D341Med (cell line): ENCODE results near the gene MAN1B1.
A peak's percentile ranks its signal among the peaks of the same experiment; 100 is the strongest.

Experiments
- DNase-seq: peaks from one replicate; pipeline ENCODE4 v3.0.0; 2012; ENCODE audit warnings: low spot score

The MAN1B1 gene

DNA sequence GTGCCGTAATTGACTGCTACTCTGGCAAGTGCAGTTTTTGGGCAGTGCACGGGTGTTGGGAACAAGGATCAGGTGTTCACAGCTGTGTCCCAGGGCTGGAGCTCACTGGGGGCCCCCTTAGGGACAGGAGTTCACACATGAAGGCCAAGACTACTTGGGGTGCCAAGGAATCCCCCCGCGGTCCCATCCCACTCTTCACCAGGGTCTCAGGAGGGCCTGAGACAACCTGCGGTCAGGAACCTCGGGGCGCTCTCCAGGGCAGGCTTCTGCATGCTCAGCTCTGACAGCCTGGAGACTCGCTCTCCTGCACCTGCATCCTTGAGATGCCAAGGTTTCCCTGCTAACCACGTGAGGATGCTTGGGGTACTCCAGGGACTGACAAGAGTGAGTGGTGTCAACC, 2.3 kb upstream of the MAN1B1 start:
- no peak for DNase-seq

DNA sequence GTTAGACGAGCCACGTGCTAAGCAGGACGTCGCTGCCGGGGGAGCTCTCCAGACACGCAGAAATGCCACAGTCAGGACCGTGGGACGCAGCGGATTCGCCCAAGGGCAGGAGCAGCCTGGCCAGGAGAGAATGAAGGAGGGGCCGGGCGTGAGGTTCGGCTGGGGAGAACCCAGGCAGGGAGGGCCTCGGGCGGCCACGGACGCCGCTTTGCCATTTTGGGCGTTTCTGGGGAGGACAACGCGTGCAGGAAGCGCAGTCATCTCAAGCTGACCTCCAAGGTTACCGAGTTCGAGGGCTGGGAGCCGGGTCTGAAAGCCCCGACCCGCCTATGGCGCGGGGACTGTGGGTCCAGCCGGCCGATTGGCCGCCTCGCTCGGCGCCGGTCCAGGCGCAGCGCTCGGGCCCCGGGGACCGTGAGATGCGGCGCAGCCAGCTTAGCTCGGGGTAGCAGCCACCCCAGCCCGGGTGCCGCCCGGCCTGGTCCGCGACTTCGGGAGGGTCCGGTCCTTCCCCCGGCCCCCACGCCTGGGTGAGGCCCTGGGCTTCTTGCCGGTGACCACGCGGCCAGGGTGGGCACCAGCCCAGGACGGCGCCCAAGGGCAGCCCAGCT, 760 bp upstream of the MAN1B1 start:
- DNase-seq = no peak

DNA sequence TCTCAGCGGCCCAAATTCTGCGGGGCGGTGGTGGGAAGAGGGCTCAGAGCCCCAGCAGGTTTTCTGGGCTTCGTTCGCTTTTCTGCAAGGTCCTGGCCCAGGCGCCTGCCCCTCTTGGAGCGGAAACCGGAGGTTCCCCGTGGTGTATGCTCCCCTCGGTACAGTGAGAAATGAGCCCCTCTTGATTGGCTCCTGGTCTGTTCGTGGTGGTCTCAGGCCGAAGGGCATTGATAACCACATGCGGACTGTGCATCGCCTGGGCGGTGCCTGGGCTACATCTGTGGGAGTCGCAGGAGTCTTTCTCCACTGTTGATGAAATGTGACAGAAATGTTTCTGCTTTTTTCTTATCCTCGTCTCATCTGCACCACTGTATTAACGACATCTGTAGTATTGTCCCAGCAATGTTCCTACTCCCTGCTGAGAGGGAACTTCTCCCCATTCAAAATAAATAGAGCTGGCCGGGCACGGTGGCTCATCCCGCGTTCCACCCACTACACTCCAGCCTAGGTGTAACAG, 682 bp downstream of the MAN1B1 start:
- DNase-seq = peak; percentile 57

DNA sequence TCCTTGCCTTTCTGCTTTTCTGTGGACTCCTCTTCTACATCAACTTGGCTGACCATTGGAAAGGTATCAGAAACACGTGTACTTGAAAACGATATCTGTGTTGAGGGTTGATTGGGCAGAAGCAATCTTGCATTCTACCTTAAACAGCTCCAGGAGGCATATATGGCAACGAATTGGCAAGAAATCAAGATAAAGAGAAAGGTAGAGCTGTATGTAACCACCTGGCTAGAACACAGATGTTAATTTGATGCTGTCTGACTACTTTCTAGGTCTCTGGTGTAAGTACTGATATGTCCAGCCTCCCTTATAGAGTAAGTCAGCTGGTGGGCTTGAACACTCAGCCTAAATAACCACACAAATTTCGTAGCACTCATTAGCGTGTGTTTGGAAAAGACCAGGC, 1.3 kb downstream of the MAN1B1 start:
- no peak for DNase-seq

DNA sequence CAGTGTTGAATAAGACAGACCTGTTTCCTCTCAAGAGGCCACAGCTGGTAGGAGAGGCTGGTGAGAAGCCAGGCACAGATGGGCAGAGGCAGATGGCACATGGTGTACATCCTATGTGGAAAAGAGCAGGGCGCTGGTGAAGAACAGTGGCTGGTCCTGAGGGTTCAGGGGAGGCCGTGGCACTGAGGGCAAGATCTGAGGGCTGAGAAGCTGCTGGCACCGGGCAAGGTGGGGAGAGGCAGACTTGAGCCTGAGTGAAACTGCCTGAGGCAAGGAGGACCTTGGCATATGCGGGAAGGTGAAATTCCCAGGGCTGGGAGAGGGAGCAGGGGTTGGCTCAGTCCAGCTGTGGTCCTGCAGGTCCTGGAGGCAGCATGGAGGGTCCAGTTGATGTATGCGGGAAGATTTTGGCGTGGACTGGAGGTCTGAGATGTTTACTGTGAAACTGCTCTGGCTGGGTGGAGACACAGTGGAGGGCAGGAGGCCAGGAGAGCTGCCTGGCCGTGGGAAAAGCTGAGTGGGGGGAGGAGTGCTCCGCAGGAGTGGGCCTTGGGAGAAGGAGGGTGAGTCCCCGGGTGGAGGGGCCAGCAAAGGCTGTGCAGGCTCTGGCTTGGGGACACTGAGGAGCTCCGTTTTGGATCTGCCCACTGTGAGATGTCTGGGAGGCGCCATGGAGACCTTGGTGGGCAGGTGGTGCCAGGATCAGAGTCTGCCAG, 2.6 kb downstream of the MAN1B1 start:
- DNase-seq = no peak

DNA sequence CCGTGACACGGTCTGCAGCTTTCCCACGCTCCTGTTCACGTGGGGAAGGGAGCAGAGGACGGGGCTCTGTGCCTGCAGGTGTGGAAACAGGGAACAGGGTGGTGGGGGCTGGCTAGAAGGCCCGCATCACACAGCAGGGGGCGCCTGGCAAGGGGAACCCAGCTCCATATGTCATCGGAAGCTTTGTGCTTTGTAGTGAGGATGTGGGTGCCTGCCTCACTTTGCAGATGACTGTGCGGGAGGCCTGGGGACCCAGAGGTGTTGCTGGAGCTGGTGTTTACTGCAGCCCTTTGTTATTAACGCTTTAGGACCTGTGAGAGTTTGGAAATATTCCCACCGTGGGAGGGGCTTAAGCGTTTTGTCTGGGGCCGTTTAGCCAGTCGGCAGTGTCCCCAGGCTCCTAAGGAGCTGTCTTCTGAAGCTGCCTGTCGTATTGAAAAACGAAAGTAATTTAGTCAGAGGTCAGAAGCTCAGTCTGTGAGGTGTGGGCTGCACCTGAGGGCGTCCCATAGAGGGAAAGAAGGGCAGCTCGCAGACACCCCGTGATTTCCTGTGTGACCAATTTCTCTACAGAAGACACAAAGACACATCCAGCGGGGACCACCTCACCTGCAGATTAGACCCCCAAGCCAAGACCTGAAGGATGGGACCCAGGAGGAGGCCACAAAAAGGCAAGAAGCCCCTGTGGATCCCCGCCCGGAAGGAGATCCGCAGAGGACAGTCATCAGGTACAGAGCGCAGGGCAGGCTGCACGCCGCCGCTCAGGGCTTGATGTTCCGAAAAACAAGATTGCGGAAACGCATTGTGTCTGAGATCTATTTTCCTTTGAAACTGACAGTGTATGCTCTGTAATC, 9.1 kb downstream of the MAN1B1 start:
- DNase-seq = peak; percentile 60

DNA sequence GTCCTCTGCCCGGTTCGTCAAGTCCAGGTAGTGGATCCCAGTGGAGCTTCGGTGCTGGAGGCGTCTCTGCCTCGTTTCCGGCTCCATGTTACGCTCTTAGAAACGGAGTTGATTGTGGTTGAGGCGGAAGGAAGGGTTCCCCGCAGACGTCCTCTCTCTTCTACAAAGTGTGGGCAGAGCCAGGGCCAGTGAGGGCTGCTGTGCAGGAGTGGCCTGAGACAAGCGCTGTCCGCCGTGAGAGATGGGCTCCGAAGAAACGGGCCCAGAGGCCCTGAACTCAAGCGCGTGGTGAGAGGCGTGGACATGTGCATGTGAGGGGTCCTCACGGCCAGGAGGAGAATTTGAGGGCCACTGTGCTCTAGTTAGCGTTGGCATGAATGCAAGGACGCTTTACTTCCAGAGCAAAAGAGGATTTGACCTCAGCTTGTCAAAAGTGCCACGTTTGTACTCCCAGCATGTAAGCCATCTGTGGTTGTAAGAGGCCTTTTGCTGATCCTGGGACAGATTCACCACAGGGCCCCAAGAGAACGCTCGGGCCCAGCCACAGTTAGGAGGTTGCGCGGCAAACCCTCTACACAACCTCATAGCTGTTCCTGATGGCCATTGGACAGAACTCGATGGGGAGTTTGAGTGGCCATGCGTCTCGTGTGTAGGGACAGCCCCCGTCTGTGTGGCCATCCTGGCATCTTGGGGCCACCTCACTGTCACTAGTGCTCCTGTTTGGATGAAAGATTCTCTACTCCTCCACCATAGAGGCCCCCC, 10.2 kb downstream of the MAN1B1 start:
- DNase-seq = peak; percentile 10

DNA sequence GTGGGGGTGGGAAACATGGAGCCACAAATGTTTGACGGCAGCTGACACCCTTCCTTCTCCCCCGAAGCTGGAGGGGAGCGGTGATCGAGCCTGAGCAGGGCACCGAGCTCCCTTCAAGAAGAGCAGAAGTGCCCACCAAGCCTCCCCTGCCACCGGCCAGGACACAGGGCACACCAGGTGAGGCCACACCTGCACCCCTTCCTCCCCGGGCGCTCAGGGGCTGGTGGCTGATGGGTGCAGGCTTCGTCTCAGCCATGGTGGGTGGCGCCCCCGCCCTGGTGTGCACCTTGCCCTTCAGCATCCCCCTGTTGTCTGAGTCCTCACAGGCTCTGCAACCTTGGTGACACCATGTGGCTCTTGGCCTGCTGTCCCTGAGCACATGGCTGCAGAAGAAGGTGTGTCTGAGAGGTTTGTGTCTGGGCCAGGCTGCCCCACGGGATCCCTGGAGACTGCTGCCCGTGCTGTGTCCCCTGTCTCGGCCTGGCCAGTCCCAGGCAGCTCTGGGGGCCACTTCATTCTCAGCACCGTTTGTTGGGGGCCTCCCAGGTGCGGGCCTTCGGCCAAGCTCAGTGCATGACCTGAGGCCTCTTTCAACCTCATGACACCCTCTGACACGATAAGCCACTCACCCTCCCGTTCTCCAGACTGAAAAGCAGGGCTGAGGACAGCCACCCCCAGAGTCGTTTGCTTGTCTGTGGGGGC, 11.1 kb downstream of the MAN1B1 start:
- peak; percentile 10 for DNase-seq

DNA sequence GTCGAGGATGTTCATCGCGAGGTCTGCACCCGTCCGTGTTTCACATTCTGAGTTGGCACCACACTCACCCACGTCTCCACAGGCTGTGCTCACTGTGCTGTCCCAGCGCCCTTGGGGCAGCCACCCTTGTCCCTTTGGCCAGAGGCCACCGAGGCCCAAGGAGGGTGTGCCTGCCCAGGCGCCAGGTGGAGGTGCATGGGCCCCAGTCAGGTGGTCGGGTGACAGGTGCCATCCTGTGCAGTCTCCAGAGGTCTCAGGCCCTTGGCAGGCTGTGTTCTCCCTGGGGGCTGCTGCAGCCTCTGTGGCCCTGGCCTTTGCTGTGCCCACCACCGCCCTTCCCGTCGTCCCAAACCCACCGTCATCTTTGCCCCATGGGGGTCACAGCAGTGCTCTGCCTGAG, 12.4 kb downstream of the MAN1B1 start:
- peak; percentile 18 for DNase-seq

DNA sequence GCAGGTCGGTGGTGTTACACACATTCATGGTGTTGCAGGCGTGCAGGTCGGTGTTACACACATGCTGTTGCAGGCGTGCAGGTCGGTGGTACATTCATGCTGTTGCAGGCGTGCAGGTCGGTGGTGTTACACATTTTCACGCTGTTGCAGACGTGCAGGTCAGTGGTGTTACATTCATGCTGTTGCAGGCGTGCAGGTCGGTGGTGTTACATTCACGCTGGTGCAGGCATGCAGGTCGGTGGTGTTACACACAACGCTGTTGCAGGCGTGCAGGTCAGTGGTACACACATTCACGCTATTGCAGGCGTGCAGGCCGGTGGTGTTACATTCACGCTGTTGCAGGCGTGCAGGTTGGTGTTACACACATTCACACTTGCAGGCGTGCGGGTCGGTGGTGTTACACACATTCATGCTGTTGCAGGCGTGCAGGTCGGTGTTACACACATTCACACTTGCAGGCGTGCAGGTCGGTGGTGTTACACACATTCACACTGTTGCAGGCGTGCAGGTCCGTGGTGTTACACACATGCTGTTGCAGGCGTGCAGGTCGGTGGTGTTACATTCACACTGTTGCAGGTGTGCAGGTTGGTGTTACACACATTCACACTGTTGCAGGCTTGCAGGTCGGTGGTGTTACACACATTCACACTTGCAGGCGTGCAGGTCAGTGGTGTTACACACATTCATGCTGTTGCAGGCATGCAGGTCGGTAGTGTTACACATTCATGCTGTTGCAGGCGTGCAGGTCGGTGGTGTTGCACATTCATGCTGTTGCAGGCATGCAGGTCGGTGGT, 16.6 kb downstream of the MAN1B1 start:
- DNase-seq = no peak

DNA sequence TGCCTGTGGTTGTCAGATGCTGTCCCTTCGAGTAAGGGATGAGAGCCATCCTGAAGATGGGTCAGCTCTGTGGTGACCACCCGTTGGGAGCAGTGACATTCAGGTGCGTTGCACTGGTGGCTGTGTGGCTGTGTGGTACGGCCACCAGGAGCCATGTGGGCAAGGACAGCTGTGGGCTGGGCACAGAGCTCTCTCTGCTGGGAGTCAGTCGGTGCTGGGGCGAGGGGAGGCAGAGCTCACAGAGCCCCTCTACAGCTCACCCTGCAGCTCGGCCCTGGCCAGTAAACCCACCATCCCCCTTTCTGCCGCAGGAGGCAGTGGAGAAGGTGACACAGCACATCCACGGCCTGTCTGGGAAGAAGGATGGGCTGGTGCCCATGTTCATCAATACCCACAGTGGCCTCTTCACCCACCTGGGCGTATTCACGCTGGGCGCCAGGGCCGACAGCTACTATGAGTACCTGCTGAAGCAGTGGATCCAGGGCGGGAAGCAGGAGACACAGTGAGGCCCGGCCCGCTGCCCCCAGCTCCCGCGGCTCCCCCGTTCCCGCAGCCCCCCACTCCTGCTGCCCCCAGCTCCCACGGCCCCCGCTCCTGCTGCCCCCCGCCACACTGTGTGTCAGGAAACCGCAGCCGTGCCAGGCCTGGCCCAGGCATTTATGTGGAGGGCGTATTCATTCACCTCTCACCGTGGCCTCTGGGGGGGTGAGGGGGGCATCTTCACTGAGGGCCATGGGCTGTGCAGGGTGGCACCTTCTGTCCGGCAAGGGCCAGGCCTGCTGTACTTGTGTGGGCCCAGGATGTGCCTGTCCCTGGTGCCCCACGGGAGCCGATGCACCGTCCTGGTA, 19.3 kb downstream of the MAN1B1 start:
- peak; percentile 32 for DNase-seq

DNA sequence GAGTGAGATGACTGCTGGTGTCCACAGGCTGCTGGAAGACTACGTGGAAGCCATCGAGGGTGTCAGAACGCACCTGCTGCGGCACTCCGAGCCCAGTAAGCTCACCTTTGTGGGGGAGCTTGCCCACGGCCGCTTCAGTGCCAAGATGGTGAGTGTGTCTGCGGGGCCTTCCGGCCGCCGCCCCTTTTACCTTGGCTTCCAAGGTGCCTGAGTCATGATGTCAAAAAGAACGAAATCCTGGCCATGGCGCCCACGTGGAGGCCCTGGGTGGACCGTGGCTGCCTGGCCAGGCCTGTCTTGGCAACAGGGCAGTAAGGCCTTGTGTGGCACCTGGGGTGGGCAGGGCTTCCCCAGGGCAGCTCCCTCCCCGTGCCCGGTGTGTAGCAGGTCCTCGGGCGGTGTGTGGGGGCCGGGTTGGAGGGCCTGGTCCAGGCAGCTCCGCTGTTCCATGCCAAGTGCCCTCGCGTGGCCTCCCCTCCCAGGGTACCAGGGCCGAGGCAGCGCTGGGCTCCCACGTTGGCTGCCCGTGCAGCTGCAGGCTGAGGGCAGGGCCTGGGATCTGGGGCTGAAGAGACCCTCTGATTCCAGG, 20.0 kb downstream of the MAN1B1 start:
- DNase-seq = peak; percentile 27

DNA sequence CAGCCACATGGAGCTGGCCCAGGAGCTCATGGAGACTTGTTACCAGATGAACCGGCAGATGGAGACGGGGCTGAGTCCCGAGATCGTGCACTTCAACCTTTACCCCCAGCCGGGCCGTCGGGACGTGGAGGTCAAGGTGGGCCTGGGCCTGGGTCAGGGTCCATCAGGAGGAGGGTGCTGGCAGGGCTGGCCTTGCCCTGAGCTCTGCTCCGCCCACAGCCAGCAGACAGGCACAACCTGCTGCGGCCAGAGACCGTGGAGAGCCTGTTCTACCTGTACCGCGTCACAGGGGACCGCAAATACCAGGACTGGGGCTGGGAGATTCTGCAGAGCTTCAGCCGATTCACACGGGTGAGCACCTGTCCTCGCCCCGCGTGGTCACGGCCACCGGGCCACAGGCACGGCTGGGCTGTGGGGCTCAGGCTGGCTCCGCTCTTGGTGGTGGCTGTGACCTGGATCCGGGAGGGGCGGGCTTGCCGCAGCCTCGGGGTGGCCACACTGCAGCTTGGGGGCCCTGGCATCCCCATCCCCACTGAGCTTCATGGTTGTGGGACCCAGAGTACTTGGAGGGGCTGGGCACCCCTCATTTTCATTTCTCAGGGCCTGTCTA, 20.6 kb downstream of the MAN1B1 start:
- peak; percentile 44 for DNase-seq

DNA sequence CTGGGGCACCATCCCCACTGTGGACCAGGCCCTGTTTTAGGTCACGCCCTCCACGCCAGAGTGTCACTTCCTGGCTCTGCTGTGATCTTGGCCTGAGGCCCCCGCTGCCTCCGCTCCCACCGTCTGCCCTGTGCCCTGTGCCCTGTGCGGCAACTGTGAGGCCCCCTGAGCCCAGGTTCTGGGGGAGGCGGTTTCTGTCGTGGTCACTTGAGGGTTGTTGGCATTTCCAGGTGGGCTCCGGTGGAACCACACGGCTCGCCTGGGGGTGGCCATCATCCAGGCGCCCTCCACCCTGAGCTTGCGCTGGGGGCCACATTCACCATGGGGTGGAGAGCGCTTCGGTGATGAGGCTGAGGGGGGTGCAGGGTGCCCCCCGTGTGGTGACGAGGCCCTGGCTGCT, 21.2 kb downstream of the MAN1B1 start:
- peak; percentile 25 for DNase-seq

DNA sequence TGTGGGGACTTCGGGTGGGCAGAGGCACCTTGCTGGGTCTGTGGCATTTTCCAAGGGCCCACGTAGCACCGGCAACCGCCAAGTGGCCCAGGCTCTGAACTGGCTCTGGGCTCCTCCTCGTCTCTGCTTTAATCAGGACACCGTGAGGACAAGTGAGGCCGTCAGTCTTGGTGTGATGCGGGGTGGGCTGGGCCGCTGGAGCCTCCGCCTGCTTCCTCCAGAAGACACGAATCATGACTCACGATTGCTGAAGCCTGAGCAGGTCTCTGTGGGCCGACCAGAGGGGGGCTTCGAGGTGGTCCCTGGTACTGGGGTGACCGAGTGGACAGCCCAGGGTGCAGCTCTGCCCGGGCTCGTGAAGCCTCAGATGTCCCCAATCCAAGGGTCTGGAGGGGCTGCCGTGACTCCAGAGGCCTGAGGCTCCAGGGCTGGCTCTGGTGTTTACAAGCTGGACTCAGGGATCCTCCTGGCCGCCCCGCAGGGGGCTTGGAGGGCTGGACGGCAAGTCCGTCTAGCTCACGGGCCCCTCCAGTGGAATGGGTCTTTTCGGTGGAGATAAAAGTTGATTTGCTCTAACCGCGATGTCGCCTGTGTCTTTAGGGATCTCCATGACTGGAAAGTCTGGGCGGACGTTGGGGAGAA, 21.9 kb downstream of the MAN1B1 start:
- DNase-seq = peak; percentile 25

DNA sequence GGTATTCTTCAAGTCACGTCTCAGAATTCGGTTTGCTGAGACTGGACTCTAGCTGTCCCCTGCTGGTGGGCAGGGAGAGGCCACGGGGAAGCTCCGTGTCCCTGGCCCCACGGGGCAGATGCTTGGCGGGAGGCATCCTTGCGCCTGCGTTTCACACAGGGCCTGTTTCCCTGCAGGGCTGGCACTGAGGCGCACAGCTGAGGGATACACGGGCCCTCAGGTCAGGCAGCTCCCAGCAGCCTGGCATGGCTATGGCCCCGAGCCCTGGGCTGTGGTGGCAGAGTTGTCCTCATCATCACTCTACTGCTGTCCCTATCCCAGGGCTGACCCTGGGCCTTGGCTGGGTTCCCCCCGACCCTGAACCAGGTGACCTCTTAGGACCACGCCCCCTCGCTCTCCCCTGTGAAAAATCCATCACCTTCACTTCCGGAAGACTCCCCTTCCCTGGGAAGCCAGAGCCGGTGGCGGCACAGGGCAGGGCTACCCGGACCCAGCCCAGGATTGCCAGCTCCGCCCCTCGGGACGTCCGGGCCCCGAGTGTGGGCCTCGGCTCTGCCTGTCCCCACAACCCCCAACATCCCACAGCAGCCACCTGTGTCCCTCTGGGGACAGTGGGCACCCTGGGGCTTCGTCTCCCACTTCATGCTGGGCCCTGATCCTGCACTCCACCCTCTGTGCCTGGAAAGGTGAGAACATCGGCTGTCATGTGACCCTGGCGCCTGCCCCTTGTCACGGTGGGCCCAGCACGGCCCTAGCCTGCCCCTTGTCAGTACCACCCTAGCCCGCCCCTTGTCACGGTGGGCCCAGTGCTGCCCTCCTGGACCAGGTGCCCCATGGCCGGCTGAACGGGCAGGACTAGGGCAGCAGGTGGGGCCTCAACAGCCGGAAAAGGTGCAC, 22.7 kb downstream of the MAN1B1 start:
- peak; percentile 30 for DNase-seq
